Tongue (tissue), 2 donors: ENCODE measurements around the gene CRY1. TPM values are rescaled to one million over a fixed set of nuclear protein-coding genes. Genes with fewer than 3 reads are reported as not detected.
A peak's percentile ranks its signal among the peaks of the same experiment; 100 is the strongest.
"Not testable (repeated sequence)": the region's sequence is repeated elsewhere in the genome, so short reads cannot be mapped to it uniquely, and the experiment has no call there.

Experiments used
- DNase-seq: peaks from one replicate; pipeline ENCODE4 v3.0.0-alpha.2; 2015
- total RNA-seq: library from RNA; depleted of rRNA; stranded (reverse); fragments of >200 nt; gene quantifications from one replicate; pipeline ENCODE4 v1.2.3, GENCODE V29; 2014

The CRY1 gene
- total RNA-seq, 1 donor from 2014 or later = 37.2 TPM

DNA sequence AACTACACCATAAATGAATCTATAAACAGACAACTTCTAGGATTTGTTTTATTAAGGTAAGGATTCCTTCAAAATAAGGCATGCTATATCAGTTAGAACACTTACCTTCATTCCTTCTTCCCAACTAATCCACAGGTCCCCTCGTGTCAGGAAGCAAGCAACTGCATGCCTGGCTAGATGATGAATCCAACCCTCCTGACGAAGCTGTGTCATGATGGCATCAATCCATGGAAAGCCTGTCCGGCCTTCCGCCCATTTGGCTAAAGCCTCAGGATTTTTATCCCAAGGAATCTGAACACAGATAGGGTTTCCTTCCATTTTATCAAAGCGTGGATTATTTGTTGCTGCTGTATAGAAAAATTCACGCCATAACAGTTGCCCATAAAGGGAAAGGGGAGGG lies 93.9 kb downstream of the CRY1 start:
- no peak for DNase-seq

DNA sequence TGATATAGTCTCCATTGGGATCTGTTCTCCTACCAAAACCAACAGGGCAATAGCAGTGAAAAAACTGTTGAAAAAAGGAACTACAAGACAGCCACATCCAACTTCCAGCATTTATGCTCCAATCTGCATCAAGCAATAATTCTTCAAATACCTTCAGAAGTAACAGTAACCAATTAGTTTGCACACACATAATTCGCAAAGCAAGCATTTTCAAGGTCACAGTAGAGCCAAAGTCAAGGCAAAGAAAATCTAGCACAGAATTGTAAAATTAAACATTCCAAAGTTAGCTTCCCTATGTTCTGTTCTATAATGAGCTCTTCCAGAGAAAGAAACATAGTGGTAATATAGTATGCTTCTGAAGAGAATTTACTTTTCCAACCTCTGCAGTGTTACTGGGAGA lies 95.4 kb downstream of the CRY1 start:
- DNase-seq = no peak

DNA sequence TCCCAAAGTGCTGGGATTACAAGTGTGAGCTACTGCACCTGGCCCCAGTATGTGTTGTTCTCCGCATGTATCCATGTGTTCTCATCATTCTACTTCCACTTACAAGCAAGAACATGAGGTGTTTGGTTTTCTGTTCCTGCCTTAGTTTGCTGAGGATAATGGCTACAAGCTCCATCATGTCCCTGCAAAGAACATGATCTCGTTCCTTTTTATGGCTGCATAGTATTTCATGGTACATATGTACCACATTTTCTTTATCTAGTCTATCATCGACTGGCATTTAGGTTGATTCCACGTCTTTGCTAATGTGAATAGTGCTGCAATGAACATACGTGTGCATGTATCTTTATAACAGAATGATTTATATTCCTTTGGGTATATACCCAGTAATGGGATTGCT lies 97.2 kb downstream of the CRY1 start:
- DNase-seq = not testable (repeated sequence)

DNA sequence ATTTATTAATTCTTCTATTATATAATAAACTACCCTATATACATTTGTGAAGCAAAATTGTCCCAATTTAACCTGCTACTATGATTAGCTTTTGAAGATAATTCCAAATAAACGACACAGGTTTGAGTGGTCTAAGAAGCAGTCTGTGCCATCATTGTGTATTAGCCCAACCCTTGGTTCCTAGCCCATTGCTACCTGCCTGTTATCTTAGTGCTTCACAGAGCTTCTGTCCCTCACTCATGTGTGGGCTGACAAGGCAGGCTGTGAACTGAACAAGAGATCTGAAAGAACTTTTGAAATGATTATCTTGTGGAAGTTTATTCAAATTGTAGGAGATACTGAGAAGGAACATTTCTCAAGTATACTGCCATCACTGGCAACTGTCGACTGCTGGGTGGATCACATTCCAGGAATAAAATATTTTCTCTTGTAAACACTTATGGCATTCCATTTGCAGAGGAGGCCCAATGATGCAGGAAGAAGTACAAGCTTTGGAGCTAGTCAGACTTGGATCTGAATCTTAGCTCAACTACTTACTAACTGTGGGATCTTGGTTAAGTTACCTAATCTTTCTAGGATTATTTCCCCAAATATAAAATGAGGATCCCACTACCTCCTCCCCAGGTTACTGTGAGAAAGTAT lies 98.6 kb downstream of the CRY1 start:
- DNase-seq = no peak

DNA sequence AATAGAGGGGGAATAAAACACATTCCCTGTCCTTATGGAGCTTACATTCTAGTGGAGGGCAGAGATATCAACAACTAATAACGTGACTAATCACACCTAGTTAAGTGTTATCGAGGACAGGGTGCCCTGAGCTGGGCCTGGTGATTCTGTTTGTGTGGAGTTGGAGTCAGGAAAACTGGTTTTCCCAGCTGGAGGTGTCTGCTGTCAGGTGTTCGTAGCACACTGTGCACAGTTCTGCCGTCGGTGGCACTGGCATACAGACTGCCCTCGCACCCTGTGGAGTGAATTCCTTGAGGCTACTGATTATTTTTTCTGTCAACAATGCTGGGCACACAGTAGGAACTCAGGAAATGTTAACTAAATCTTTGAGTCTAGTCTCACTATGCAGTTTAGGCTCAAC lies 105.5 kb downstream of the CRY1 start:
- DNase-seq = no peak

DNA sequence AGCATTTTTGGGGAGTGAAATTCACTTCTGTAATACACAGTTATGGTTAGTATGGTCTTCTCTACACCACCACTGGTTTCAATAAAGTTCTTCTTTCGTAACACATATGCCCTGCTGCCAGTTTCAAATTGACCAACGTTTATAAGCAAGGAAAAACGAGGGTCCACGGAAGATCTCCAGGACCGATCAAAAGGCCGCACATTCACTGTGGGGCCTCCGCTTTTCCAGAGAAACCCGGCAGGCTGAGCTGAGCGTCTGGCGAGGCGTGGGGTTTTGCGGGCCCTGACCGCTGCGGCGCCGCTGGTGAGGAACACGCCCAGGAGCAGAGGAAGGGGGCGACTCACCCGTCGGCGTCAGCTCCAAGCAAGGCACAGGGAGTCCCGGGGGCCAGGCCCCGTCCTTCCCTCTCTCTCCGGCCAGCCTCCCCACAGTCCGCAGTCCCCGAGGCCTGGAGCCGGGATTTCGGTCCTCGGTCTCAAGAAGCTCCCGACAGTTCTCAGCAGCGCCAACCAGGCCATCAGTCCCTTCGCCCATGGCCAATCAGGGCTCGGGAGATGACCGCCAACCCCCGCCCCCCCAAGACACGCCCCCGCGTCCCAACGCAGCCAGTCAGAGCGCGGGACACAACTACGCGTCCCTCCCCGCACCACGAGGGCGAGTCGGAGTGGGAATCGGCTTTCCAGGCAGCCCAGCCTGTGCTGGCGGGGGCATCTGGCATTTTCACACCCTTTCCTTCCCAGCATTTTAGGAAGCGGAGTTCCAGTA lies 106.5 kb downstream of the CRY1 start, which contains the start of gene MTERF2:
Gene MTERF2 (minus strand): TSS at position 522 of the 765 bp plus-strand sequence. CDS start 8,432 bp downstream, outside the sequence.
- peak; percentile 98 for DNase-seq

DNA sequence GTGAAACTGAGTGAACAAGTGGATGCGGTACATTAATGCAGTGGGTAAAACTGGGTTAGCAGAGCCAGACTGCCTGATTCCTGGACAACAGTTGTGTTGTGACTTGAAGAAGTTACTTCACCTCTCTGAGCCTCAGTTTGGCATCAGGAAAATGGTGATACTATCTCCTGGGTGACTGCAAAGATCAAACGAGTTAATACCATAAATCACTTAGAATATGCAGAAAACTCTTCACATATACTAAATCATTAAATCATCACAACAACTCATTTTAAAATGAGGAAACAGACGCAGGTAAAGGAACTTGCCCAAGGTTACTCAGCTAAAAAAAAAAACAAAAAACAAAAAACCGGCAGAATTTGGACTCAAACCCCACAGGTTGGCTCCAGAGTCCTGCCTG lies 107.2 kb downstream of the CRY1 start:
- DNase-seq = no peak

DNA sequence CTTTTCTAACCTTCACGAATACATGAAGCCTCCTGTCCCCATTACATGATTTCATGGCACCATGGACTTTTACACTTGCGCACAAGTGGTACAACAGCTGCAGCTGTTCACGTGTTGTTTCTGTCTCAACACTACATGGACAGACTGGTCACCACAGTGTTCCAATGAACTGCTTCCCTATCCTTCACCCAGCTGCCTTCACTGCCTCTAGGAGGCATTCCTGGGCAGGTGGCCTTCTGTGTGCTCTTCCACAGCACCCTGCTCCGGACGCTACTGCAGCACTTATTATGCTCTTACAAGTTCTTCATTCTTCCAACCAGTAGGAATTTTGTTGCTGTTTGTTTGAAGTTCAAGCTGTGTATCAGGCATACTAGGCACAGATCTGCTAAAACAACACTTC lies 107.9 kb downstream of the CRY1 start:
- DNase-seq = peak; percentile 75

DNA sequence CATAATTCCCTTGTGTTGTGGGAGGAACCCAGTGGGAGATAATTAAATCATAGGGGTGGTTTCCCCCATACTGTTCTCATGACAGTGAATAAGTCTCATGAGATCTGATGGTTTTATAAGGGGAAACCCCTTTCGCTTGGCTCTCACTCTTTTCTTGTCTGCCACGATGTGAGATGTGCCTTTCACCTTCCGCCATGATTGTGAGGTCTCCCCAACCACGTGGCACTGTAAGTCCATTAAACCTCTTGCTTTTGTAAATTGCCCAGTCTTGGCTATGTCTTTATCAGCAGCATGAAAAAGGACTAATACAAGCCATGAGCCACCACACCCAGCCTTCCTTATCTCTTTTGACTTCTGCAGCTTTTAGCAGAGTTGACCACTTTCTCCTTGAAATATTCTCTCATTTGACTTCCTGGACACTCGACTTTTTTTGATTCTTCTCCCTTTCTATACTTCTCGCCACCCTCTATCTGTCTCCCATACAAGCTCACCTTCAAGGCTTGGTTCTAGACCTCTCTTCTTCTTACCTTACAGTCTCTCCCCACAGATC lies 108.7 kb downstream of the CRY1 start:
- no peak for DNase-seq

DNA sequence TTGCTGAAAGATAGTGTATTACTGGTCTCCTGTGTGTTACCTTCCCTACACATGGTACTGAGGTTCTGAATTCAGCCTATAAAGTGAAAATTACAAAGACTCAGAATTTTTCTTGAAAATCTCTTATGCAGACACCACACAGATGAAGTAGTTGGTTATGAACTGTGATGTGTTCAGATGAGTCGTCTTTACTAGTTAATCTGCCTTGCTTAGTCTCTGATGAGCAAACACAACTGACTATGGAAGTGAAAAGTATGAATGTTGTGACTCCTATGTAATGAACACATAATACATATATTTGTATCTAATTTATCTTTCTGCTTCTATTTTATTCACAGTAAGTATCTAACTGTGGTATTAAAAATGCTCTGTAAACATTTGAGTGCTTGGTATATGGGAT lies 111.1 kb downstream of the CRY1 start:
- no peak for DNase-seq

DNA sequence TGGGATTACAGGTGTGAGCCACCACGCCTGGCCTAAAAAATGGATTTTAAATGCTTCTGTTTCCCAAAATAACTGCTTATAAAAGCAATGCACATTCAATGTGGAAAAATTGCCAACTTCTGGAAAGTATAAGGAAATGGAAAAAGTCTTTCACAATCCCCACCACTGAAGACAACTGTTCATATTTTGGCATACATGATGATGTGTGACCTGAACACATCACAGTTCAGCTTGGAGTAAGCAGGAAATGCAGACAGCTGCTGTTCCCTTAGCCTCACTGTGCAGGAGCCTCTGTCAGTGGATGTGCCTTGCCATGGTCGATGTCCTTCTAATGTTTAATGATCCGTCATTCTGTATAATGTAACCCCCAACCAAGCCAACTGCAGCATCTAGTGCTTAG lies 111.6 kb downstream of the CRY1 start:
- peak; percentile 73 for DNase-seq

DNA sequence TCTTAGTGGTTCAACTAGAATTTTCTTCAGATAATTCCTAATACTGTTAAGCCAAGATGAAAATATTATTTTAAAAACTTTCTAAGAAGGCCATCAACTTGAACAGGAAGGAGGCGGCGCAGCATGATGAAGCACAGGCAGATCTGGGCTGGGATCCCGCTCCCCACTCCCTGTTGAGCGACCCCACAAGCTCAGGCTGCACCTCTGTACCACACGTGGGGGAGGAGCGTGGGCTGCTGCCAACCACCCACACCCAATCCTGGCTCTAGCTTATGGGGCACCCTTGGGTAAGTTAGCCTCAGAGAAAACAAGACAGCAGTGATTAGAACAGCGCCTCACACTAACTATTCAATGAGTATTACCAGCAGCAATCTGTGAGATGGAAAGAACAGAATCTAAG lies 112.4 kb downstream of the CRY1 start:
- no peak for DNase-seq

DNA sequence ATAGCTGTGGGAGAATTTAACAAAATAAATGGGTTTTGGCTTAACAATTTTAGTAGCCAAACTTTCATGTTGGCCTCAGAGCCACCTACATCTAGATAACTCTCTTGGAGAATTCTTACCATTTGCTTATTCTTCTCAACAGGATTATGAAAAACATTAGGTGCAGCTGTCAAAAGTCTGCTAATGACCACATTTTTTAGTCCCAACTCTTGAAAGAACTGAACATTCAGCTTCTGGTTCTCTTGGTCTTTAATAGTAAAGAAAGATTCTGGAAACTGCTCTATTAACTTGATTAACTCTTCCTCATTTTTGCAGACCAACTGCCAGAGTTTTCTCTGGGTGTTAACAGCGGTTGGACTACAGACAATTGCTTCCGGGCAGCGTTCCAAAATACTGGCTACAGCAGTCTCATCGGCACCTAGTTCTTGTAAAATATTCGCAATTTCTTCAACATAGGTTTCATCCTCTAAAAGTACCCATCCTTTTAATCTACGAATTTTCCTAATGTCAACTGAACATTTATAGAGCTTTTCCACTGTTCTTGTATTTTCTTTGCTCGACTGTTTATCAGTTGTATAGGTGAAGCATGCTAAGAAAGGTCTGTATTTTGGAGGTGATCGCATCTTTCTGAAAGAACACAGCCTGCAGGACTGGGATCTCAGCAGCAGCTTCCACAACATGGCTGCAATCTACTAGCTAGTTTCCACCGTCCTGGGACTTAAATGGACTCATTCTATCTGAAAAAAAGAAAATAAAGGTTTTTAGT lies 115.1 kb downstream of the CRY1 start:
- DNase-seq = peak; percentile 69

DNA sequence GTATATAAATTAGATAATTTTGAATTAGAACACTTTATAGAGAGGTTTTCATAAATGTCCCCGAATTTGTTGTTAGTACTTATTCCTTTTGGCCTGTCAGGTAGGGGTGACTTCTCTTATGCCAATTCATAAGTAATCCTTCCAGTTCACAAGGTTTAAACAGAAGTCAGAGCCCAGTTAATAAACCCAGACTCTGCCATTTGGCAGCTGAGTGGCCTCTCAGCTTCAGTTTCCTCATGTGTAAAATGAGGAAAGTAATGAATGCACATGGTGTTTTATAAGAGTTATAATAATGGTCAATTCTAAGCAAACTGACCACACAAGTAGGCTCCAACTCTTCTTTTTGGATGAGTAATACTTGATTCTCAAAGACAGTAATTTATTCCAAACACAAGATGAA lies 116.7 kb downstream of the CRY1 start:
- DNase-seq = no peak

DNA sequence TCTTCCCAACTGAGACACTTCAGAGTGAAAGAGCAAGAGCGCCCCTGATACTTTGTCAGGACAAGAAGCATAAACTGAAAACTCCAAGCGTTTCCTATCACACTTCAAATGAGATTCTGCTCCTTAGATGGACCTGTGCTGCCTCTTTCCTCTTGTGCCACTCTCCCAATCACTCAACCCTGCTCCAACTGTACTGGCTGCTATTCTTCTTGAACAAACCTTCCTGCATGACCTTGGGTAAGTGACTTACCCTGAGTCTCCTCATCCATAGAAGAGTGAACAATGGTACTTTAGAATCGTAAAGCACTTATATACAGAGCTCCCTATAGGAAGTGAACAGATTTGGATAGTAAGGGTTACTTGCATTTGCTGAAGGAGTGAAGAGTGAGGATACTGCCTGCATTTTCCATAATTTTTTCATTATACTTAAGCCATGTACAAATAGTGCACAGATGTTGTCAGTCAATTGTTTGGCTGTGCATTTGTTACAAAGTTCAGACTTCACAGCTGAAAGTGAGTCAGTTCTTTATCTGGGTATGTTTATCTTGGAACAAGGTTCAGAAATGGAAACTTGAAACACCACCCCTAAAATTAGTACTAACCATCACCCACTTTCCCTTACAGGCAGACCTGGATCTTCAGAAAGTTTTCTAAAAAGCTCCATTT lies 117.2 kb downstream of the CRY1 start:
- DNase-seq = no peak

DNA sequence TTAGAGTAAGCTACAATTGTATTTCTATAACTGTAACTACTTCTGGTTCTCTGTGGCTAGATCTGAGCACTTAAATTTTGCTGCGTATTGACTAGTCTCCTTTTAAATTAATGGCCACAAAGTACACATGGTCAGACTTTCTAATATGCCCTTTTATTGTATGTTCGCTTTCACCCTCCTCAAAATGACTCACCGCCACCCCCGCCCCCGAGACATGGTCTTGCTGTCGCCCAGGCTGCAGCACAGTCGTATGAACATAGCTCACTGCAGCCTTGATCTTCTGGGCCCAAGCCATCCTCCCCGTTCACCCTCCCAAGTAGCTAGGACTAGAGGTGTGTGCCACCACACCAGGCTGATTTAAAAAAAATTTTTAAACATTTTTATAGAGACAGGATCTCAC lies 118.3 kb downstream of the CRY1 start:
- no peak for DNase-seq

DNA sequence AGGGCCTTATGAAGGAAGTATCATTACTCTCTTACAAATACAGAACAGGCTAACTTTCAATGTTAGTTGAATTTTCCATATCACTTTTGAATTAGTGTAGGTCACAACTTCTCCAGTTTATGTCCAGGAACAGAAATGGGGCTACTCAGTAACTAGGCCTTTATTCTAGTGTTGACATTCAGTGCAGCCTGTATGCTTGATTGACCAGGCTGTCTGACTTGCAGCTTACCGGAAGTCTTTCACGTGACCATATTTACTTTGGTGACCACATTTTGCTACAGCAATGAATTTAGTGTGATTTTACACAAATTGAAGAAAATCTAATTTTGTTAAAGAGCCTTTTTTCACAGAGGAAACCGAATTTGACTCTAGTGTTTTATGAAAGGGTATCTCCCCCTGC lies 118.8 kb downstream of the CRY1 start:
- no peak for DNase-seq

DNA sequence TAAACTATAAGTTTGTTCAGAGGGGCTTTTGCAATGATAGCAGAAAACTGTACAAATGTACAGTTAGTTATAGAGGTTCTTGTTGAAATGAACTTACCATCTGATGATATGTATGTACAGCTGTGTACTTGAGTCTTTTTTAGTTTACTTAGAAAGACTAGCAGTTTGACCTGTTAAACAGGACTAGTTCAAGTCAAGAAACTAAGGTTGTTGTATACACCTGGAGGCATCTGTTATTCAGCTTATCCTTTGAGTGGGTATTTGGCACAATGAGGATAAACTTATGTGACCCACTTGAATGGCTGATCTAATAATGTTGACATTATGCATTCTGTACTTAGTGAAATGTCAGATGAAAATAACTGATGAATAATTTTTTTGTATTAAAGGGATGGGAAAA lies 119.8 kb downstream of the CRY1 start:
- DNase-seq = no peak

DNA sequence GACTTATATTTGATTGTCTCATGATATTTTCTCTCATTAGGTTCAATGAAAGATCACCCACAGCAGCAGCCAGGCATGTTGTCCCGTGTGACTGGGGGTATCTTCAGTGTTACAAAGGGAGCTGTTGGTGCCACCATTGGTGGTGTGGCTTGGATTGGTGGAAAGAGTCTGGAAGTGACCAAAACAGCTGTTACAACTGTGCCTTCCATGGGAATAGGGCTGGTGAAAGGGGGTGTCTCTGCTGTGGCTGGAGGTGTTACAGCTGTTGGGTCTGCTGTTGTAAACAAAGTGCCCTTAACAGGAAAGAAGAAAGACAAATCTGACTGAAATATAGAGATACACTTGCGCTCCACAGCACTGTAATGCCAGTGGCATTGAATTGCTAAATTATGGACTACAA lies 122.3 kb downstream of the CRY1 start:
- no peak for DNase-seq

DNA sequence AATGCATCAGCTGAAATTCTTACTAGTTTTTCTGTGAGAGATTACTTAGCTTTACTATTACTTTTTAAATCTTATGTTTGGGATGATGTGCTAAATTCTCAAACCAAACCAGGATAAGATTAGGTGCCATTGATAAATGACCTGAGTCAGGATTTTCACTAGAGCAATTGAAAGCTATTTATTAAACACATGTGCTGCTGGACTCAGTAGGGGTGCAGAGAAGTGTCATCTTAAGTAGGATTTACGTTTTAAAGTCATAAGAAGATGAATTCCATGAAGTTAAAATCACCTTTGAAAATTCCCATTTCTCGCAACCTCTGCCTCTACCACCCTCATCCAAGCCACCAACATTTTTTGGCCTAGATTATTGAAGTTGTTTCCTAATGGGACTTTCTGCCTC lies 128.8 kb downstream of the CRY1 start:
- DNase-seq = no peak

DNA sequence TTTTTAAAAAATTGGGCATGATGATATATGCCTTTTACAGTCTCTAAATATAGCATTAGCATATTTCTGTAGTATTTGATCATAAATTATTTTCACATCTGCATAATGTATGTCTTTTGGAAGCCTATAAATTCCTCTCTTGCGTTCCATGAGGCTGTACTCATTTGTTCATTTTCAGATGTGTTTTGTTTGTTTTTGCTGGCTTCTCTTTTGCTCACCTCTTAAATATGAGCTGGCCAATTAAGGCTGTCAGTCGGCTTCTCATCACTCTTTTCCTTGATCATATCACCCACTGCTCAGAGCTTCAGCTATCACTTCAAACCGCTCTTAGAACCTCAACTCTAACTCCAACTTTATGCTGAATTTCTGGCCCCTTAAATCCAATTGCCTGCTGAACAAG lies 131.1 kb downstream of the CRY1 start:
- no peak for DNase-seq

DNA sequence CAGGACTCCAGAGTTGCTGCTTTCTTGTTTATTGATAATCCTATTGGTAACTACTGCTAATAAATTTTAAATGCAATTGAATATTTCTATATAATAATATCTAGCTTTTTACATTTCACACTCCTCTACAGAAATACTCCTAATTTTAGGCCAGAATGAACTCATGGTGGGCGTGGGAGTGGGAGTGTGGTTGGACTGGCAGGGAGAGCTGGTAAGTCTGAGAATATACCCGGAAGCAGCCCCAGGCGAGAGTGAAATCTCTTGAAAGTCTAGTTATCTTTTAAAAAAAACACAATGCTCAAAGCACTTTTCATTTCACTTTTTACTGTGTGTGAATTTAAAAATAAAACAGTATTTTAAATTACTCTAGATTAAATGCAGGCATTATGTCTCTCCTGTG lies 132.9 kb downstream of the CRY1 start:
- no peak for DNase-seq
